Thyroid gland (tissue), 4 donors: Measurements from ENCODE around the gene AIFM1. TPM values are rescaled to one million over a fixed set of nuclear protein-coding genes. Genes with fewer than 3 reads are reported as not detected.
A peak's percentile ranks its signal among the peaks of the same experiment; 100 is the strongest.

Source experiments
- DNase-seq, 2 donors: peaks; one replicate each; pipeline ENCODE4 v3.0.0-alpha.2; 2019
- H3K27ac ChIP-seq, 3 donors: fragments of 200-600 bp; sonication (generic); 1 replicate in 2 of 3; 2 replicates in 1 of 3; pipeline ENCODE4 v1.5.1; 2016 to 2019; ENCODE audit warnings: mild to moderate bottlenecking in 1 of 3, moderate library complexity in 1 of 3
- H3K27me3 ChIP-seq: fragments of 200-600 bp; sonication (generic); one replicate; pipeline ENCODE4 v1.5.1; 2019
- H3K36me3 ChIP-seq, 2 donors: fragments of 200-600 bp; sonication (generic); one replicate each; pipeline ENCODE4 v1.5.1; 2016 to 2019
- H3K4me1 ChIP-seq, 2 donors: fragments of 200-600 bp; sonication (generic); one replicate each; pipeline ENCODE4 v1.5.1; 2017 to 2019
- H3K4me3 ChIP-seq, 3 donors: fragments of 200-600 bp; sonication (generic); replicated peaks in 1 of 3; 1 replicate in 2 of 3; 2 replicates in 1 of 3; pipeline ENCODE4 v1.5.1; 2016; ENCODE audit warnings: mild to moderate bottlenecking in 1 of 3
- H3K9me3 ChIP-seq: fragments of 200-600 bp; sonication (generic); one replicate; pipeline ENCODE4 v1.5.1; 2017
- CTCF ChIP-seq, 6 experiments: fragments of 200-600 bp in 3 of 6; fragments of 450-650 bp in 3 of 6; sonication (generic) in 3 of 6; IDR thresholded peaks; one replicate each; pipeline ENCODE4 v1.5.1; 2016 to 2019; ENCODE audit warnings: antibody characterized with exemption in 6 of 6, mild to moderate bottlenecking in 2 of 6, inconsistent platforms in 1 of 6, moderate library complexity in 1 of 6
- POLR2A ChIP-seq, 2 donors: fragments of 450-650 bp; IDR thresholded peaks; one replicate each; pipeline ENCODE4 v1.6.1; 2017; ENCODE audit warnings: antibody characterized with exemption in 2 of 2, mild to moderate bottlenecking in 2 of 2, moderate library complexity in 1 of 2
- WGBS, 2 donors: methylation state at CpG; one replicate each; pipeline ENCODE4 v1.1.5; 2017; 5-methylcytosine and 5-hydroxymethylcytosine counted together
- intact Hi-C: fragments of 100-400 bp; cut with DNase I; formaldehyde crosslinking; loops from one replicate; pipeline ENCODE4 v1.15.1; 2023
- total RNA-seq, 4 donors: library from RNA; depleted of rRNA; stranded (reverse); fragments of >200 nt; gene quantifications; one replicate each; pipeline ENCODE4 v1.2.3, GENCODE V29; 2016

AIFM1 gene
- total RNA-seq, 4 donors from 2014 or later: 13.3 to 21.1 (median 17.3) TPM

GRCh38 chrX:130095249-130096030 lies 70.2 kb downstream of the AIFM1 start:
- Histone ChIP-seq H3K4me3 (no peak overlapping the region), H3K9me3 (no peaks in the 10 kb centered on the region), H3K27ac (no peak overlapping the region), H3K36me3 (no peaks in the 10 kb centered on the region), H3K4me1 (peaks cover 6 to 34% of the 10 kb centered on the region in 2 donors), H3K27me3 (no peaks in the 10 kb centered on the region)
- intact Hi-C loops: no loop called here
- no peak for TF ChIP-seq POLR2A (IDR thresholded peaks at IDR 0.05)
- no peak for TF ChIP-seq CTCF (IDR thresholded peaks at IDR 0.05)
- 86 to 92% methylated on average over 1 to 5 of the region's 6 CpGs for WGBS, 2 donors
- no peak for DNase-seq

GRCh38 chrX:130094696-130095095 lies 70.9 kb downstream of the AIFM1 start:
- Histone ChIP-seq H3K4me3 (no peak overlapping the region), H3K36me3 (no peaks in the 10 kb centered on the region), H3K9me3 (no peaks in the 10 kb centered on the region), H3K27ac (no peak overlapping the region), H3K4me1 (peaks cover 6 to 26% of the 10 kb centered on the region in 2 donors), H3K27me3 (no peaks in the 10 kb centered on the region)
- intact Hi-C loops: no loop called here
- peak; percentile 5 to 22 for DNase-seq
- TF ChIP-seq POLR2A (IDR thresholded peaks at IDR 0.05) (no peak), CTCF (IDR thresholded peaks at IDR 0.05) (no peak)
- 65 to 66% methylated on average over 4 to 5 of the region's 8 CpGs for WGBS, 2 donors

- Histone ChIP-seq H3K4me1 (peaks cover 5 to 15% of the 10 kb centered on the region in 2 donors), H3K27ac (no peak overlapping the region), H3K27me3 (no peaks in the 10 kb centered on the region), H3K4me3 (no peak overlapping the region), H3K9me3 (no peaks in the 10 kb centered on the region), H3K36me3 (no peaks in the 10 kb centered on the region)
- no peak for TF ChIP-seq CTCF (IDR thresholded peaks at IDR 0.05)
- no peak for TF ChIP-seq POLR2A (IDR thresholded peaks at IDR 0.05)
- WGBS, 2 donors: 76 to 100% methylated on average over 2 of the region's 2 CpGs
- no peak for DNase-seq
- intact Hi-C loops: no loop called here
Measured at GRCh38 chrX:130093271-130093670, 72.4 kb downstream of the AIFM1 start.

- DNase-seq: peak; percentile 20 to 35
- H3K27me3 ChIP-seq: no peaks in the 10 kb centered on the region
- no peak for TF ChIP-seq POLR2A (IDR thresholded peaks at IDR 0.05)
- TF ChIP-seq CTCF (IDR thresholded peaks at IDR 0.05): no peak
- H3K36me3 ChIP-seq: no peaks in the 10 kb centered on the region
- H3K27ac ChIP-seq: no peak overlapping the region
- WGBS, 2 donors: 44 to 59% methylated on average over 4 to 7 of the region's 10 CpGs
- intact Hi-C loops: no loop called here
- H3K4me3 ChIP-seq: no peak overlapping the region
- H3K4me1 ChIP-seq: peaks cover 0 to 8% of the 10 kb centered on the region in 2 donors
- no peaks in the 10 kb centered on the region for H3K9me3 ChIP-seq
Measured at GRCh38 chrX:130091980-130092522, 73.6 kb downstream of the AIFM1 start.

- 61 to 89% methylated on average over 3 of the region's 3 CpGs for WGBS, 2 donors
- Histone ChIP-seq H3K27ac (no peak overlapping the region), H3K9me3 (no peaks in the 10 kb centered on the region), H3K36me3 (no peaks in the 10 kb centered on the region), H3K27me3 (no peaks in the 10 kb centered on the region), H3K4me1 (peaks cover 0 to 8% of the 10 kb centered on the region in 2 donors), H3K4me3 (no peak overlapping the region)
- TF ChIP-seq CTCF (IDR thresholded peaks at IDR 0.05) (no peak), POLR2A (IDR thresholded peaks at IDR 0.05) (no peak)
- no peak for DNase-seq
- intact Hi-C loops: no loop called here
Measured at GRCh38 chrX:130090364-130090763, 75.3 kb downstream of the AIFM1 start.
